Measurements from ENCODE around the gene SLC25A22.

SLC25A22 gene

DNA sequence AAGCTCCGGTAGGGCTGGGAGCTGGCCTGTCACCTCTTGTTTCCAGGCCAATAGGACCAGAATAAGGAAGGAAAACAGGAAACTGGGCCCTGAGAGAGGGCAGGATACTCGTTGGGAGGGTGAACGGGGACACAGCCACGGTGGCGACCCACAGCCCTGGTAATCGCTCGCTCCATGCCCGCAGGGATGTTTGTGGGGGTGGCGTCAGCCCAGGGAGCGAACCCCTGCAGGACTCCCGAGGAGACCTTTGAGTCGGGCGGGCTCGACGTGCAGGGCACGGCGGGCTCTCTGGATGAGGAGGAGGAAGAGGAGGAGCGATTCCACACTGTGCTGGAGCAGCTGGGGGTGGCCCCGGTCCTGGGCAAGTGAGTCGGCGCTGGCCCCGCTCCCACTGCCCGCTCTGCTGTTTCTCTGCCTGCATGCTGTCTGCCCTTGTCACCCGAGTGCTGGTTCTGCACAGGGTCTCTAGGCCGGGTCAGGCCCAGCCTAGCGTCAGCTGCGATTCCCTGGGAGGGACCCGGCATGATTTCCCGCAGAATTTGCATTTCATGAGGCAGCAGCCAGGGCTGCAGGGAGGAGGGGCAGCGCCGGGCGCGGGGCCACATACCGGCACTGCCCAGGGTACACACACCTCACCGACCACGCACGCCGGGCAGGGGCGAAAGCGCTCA is 31.2 kb upstream of the SLC25A22 start:
- TF ChIP-seq, protein P1, sequence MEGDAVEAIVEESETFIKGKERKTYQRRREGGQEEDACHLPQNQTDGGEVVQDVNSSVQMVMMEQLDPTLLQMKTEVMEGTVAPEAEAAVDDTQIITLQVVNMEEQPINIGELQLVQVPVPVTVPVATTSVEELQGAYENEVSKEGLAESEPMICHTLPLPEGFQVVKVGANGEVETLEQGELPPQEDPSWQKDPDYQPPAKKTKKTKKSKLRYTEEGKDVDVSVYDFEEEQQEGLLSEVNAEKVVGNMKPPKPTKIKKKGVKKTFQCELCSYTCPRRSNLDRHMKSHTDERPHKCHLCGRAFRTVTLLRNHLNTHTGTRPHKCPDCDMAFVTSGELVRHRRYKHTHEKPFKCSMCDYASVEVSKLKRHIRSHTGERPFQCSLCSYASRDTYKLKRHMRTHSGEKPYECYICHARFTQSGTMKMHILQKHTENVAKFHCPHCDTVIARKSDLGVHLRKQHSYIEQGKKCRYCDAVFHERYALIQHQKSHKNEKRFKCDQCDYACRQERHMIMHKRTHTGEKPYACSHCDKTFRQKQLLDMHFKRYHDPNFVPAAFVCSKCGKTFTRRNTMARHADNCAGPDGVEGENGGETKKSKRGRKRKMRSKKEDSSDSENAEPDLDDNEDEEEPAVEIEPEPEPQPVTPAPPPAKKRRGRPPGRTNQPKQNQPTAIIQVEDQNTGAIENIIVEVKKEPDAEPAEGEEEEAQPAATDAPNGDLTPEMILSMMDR (IDR thresholded peaks at IDR 0.05; ENCODE audit: low read length, missing control alignments): no peak
- H3K4me3 ChIP-seq (replicated peaks; ENCODE audit: low read depth, low read length): no peak overlapping the region
- DNase-seq (ENCODE audit: low read depth): no peak

DNA sequence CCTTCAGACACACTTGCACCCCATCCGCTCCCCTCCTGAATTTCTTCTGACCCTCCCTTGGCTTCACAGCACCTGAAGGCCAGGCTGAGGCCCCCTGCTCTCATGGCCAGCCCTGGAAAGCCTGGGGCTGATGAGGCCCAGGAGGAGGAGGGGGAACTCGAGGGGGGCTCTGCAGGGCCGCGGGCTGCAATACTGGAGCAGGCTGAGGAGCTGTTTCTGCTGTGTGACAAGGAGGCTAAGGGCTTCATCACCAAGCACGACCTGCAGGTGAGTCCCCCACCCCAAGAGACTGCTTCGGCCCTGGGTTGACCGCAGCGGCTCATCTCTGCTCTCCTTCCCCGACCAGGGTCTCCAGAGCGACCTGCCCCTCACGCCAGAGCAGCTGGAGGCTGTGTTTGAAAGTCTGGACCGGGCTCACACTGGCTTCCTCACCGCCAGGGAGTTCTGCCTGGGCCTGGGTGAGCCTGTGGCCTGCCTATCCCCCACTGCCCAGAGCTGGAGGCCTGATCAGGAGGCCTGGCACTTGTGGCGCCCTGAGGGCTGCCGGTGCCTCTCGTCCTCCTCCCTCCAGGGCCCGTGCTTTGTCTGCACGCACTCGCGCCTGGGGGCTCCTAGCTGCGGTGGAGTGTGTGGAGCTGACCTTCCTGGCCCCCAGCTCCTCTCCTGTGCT is 30.6 kb upstream of the SLC25A22 start:
- no peak overlapping the region for H3K4me3 ChIP-seq (replicated peaks; ENCODE audit: low read depth, low read length)
- TF ChIP-seq, protein P1 (IDR thresholded peaks at IDR 0.05; ENCODE audit: low read length, missing control alignments): no peak
- DNase-seq (ENCODE audit: low read depth): no peak

DNA sequence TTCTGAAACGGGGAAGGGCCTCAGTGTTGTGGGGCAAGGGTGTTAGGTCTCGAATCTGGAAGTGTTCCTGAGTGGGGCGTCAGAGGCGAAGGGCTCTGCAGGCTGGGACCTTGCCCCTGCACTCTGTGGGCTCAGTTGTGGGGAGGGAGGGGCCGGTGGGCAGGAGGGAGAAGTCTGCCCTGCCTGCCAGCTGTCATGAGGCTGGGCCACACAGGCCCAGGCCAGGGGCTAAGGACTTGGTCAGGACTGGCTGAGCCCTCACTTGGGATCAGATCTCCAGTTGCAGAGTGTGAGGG is 29.8 kb upstream of the SLC25A22 start, which contains the start of gene CRACR2B:
Gene CRACR2B (plus strand): TSS at position 23 of the 296 bp plus-strand sequence. CDS start 689 bp downstream, outside the sequence.
- H3K4me3 ChIP-seq (replicated peaks; ENCODE audit: low read depth, low read length): no peak within 1 kb of the TSS
- no peak for DNase-seq (ENCODE audit: low read depth)
- TF ChIP-seq, protein P1 (IDR thresholded peaks at IDR 0.05; ENCODE audit: low read length, missing control alignments): no peak

DNA sequence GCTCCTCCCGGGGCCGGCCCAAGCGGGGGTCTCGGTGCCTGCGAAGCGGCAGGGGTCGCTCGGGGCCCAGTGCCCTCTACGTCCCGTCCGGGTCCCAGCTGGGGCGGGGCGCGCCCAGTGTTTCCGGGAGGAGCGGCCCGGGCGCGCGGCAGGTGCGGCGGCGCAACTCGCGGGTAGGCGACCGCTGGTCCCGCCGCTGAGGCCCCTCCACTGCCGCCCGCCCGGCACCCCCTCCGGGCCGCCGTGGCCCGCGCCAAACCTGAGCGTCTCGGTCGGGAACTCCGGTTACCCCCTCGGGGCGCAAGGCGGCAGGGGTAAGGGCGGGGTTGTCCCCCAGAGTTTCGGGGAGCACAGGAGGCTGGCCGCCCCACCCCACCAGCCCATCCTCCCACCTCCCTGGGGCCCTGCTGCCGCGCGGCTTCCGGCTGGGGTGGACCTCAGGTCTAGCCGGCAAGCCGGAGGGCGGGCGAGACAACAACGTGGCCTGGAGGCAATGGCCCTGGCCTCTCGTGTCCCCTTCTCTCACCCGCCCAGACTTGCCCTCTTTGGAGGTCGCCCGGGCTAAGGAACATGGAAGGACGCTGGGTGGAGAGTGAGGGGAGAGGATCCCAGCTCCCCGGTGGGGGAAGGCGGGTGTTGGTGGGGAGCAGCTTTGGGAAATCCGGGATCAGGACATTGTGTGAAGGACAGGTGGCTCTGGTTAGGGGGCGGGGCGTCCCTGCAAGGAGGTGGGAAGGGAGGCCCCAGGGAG is 29.2 kb upstream of the SLC25A22 start:
- no peak overlapping the region for H3K4me3 ChIP-seq (replicated peaks; ENCODE audit: low read depth, low read length)
- TF ChIP-seq, protein P1 (IDR thresholded peaks at IDR 0.05; ENCODE audit: low read length, missing control alignments): no peak
- no peak for DNase-seq (ENCODE audit: low read depth)

DNA sequence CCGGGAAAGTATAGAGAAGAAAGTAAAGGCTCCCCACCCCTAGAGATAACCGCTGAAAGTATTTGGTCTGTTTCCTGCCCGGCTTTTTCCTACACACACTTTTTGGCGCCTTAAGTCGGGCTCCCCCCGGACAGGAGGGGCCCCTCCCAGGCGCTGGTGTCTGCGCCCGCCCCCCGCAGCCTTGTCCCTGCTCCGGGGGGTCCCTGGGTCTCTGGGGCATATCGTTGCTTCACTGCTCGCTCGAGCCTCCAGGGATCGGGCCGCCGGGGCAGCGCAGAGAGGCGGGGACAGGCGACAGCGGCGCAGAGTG is 28.7 kb upstream of the SLC25A22 start:
- no peak overlapping the region for H3K4me3 ChIP-seq (replicated peaks; ENCODE audit: low read depth, low read length)
- no peak for DNase-seq (ENCODE audit: low read depth)
- TF ChIP-seq, protein P1 (IDR thresholded peaks at IDR 0.05; ENCODE audit: low read length, missing control alignments): no peak

DNA sequence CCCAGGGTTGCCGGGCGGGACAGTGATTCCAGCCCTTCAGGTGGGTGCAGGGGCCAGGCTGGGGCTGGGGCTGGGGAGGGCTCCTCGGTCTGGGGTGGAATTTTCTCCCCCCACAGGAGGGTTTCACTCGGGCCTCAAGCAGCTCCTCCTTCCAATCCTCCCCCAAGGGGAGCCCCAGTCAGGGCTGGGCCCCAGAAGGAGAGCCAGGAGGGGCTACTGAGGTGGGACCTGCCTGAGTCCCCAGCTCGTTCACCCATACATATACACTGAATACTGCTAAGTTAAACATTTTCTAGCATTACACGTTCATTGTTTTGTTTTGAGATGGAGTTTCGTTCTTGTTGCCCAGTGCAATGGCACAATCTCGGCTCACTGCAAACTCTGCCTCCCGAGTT is 28.1 kb upstream of the SLC25A22 start:
- no peak overlapping the region for H3K4me3 ChIP-seq (replicated peaks; ENCODE audit: low read depth, low read length)
- no peak for DNase-seq (ENCODE audit: low read depth)
- TF ChIP-seq, protein P1 (IDR thresholded peaks at IDR 0.05; ENCODE audit: low read length, missing control alignments): no peak

All from fibroblast of pulmonary artery (primary cell).